Activated CD8-positive, alpha-beta memory T cell treated with anti-CD3 and anti-CD28 coated beads for 24 hours (primary cell): Measurements from ENCODE around the gene FAM53B.

Experiments used
- DNase-seq: peaks from one replicate; pipeline ENCODE4 v3.0.0-alpha.2; 2020

Gene FAM53B

GRCh38 chr10:124569623-124570470, 174.3 kb downstream of the FAM53B start:
- DNase-seq = no peak
